ENCODE measurements around the gene RPTOR.

DNA sequence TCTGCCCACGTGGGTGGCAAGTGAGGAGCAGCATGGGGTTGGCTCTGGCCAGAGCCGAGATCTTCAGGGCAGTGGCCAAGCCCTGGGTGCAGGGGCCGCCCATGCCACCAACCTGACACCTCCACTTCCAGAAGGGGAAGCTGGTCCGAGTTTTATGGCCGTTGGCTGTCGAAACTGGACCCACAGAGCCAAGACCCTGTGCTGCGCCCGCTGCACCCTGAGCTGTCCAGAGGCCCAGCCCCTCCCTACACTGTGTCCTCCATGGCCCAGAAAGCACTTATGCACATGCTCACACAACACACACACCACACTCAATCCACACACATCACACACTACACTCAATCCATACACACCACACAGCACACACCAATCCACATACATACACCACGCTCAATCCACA lies 33.9 kb upstream of the RPTOR start:
- TF ChIP-seq CTCF (IDR thresholded peaks at IDR 0.05) (no peak), POLR2AphosphoS5 (IDR thresholded peaks at IDR 0.05) (no peak), EP300 (IDR thresholded peaks at IDR 0.05) (no peak)

All from upper lobe of left lung (tissue), 4 donors.